ENCODE data around the gene C9orf78.

DNA sequence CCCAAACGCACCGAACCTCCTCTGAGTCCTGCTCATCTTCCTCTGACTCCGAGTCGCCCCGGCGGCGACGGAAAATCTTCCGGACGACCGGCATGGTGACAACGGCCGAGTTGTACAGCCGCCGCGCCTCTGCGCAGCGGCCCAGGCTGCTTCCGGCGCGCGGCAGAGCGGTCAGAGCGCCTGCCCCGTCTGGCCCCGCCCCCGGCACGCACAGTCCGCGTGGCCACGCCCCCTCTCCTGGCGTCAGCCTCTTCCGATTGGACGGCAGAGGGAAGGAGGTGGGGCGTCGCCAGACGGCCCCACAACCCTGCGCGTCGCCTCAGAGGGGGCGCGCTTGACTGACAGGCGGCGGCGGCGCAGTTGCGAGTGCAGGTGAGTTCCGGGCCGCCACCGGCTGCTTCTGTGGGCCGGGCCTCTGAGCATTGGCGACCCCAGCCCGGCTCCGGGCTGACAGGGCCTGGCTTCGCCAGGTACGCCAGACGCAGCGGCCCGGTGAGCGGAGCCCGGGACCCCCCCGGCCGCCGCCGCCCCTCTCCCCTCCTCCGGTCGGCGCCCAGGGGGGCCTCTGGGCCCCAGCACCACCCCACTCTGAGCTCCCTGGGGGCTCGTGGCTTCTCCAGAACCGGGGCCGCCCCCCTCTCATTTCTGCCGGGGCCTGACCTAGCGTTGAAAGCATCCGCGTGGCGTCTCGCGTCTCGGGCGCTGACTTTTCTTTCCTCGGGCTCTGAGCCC is at the start of gene C9orf78, which contains the start of gene USP20:
- TF ChIP-seq TAF1 (IDR thresholded peaks at IDR 0.05; ENCODE audit: borderline replicate concordance, insufficient read depth, low read length) (peak; percentile 66; the same call in 1 of the 2 replicates), POLR2AphosphoS5 (IDR thresholded peaks at IDR 0.05; ENCODE audit: low read depth, low read length) (peak; percentile 85), SIN3A (IDR thresholded peaks at IDR 0.05; ENCODE audit: borderline replicate concordance, insufficient read depth, low read length) (peak; percentile 89; the same call in 1 of the 2 replicates), FOXP2 (optimal IDR thresholded peaks at IDR 0.05; ENCODE audit: borderline replicate concordance, extremely low read depth, extremely low read length, insufficient read depth) (no peak)
- TF ChIP-seq, protein P1, sequence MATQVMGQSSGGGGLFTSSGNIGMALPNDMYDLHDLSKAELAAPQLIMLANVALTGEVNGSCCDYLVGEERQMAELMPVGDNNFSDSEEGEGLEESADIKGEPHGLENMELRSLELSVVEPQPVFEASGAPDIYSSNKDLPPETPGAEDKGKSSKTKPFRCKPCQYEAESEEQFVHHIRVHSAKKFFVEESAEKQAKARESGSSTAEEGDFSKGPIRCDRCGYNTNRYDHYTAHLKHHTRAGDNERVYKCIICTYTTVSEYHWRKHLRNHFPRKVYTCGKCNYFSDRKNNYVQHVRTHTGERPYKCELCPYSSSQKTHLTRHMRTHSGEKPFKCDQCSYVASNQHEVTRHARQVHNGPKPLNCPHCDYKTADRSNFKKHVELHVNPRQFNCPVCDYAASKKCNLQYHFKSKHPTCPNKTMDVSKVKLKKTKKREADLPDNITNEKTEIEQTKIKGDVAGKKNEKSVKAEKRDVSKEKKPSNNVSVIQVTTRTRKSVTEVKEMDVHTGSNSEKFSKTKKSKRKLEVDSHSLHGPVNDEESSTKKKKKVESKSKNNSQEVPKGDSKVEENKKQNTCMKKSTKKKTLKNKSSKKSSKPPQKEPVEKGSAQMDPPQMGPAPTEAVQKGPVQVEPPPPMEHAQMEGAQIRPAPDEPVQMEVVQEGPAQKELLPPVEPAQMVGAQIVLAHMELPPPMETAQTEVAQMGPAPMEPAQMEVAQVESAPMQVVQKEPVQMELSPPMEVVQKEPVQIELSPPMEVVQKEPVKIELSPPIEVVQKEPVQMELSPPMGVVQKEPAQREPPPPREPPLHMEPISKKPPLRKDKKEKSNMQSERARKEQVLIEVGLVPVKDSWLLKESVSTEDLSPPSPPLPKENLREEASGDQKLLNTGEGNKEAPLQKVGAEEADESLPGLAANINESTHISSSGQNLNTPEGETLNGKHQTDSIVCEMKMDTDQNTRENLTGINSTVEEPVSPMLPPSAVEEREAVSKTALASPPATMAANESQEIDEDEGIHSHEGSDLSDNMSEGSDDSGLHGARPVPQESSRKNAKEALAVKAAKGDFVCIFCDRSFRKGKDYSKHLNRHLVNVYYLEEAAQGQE (IDR thresholded peaks at IDR 0.05; ENCODE audit: insufficient read depth in 1 of 2, low read depth in 2 of 2, low read length in 2 of 2): no peak

Measured in PFSK-1 (cell line).